HEK293T (cell line): ENCODE data around the gene FTSJ3.

Experiments used
- ELF4 ChIP-seq: fragments of 450-650 bp; IDR thresholded peaks from 2 replicates; pipeline ENCODE4 v1.6.1; 2017; ENCODE audit warnings: antibody characterized with exemption
- FOXA1 ChIP-seq: fragments of 450-650 bp; IDR thresholded peaks from 2 replicates; pipeline ENCODE4 v1.6.1; 2016; ENCODE audit warnings: mild to moderate bottlenecking
- FOXM1 ChIP-seq: fragments of 450-650 bp; IDR thresholded peaks from 2 replicates; pipeline ENCODE4 v1.6.1; 2017; ENCODE audit warnings: mild to moderate bottlenecking, borderline replicate concordance
- SUZ12 ChIP-seq: fragments of 450-650 bp; IDR thresholded peaks from 2 replicates; pipeline ENCODE4 v1.6.1; 2016; ENCODE audit warnings: mild to moderate bottlenecking
- ZNF384 ChIP-seq: fragments of 450-650 bp; IDR thresholded peaks from 2 replicates; pipeline ENCODE4 v1.6.1; 2016

GRCh38 chr17:63786971-63787711 lies 40.3 kb downstream of the FTSJ3 start:
- TF ChIP-seq SUZ12 (no peak), ELF4 (no peak), ZNF384 (no peak), FOXA1 (no peak), FOXM1 (no peak)
